SJCRH30 (cell line): ENCODE measurements around the gene COPE. TPM values are rescaled to one million over a fixed set of nuclear protein-coding genes. Genes with fewer than 3 reads are reported as not detected.

ENCODE experiments used
- DNase-seq, 2 experiments: peaks; one replicate each; pipeline ENCODE4 v3.0.0-alpha.2; 2015 to 2020
- H3K27ac ChIP-seq: fragments of 250-450 bp; sonication (Bioruptor Pico); 2 replicates; pipeline ENCODE4 v1.5.1; 2020; ENCODE audit warnings: mild to moderate bottlenecking, moderate library complexity
- H3K27me3 ChIP-seq: fragments of 250-450 bp; sonication (Bioruptor Pico); 2 replicates; pipeline ENCODE4 v1.5.1; 2020; ENCODE audit warnings: mild to moderate bottlenecking, moderate library complexity
- H3K36me3 ChIP-seq: fragments of 250-450 bp; sonication (Bioruptor Pico); 2 replicates; pipeline ENCODE4 v1.5.1; 2020; ENCODE audit warnings: mild to moderate bottlenecking, moderate library complexity
- H3K4me1 ChIP-seq: fragments of 250-450 bp; sonication (Bioruptor Pico); 2 replicates; pipeline ENCODE4 v1.5.1; 2020; ENCODE audit warnings: mild to moderate bottlenecking, moderate library complexity
- H3K4me3 ChIP-seq: fragments of 250-450 bp; sonication (Bioruptor Pico); 2 replicates; pipeline ENCODE4 v1.5.1; 2020; ENCODE audit warnings: mild to moderate bottlenecking, moderate library complexity
- H3K9me3 ChIP-seq: fragments of 250-450 bp; sonication (Bioruptor Pico); replicated peaks from 2 replicates; pipeline ENCODE4 v1.5.1; 2020; ENCODE audit warnings: mild to moderate bottlenecking, moderate library complexity
- total RNA-seq: library from RNA; depleted of rRNA; stranded (reverse); fragments of >200 nt; shearing (Covaris generic); gene quantifications from 2 replicates; pipeline ENCODE4 v1.2.3, GENCODE V29; 2014

COPE gene
- total RNA-seq, 1 experiment from 2014 or later: 120 TPM

DNA sequence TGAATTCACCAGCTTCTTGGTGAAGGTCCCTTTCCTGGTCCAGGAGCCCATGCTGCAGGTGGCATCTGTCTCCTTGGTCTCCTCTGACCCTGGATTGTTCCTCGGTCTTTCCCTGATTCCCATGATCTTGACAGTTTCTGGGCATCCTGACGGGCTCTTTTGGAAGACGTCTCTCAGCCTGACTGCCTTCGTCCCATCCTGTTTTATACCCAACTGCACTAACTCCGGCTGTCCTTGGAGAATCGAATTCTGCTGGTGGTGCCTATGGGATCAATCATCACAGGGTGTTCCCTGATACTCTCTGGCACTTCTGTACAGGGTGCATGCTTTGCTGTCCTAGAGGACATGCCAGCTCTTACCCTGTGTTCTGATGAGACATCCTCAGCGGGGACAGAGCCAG, 42.3 kb downstream of the COPE start:
- DNase-seq: no peak
- Histone ChIP-seq H3K9me3 (no peaks in the 10 kb centered on the region; the same call in 1 of the 2 replicates), H3K4me1 (no peaks in the 10 kb centered on the region), H3K27me3 (no peaks in the 10 kb centered on the region), H3K27ac (no peak overlapping the region), H3K36me3 (no peaks in the 10 kb centered on the region), H3K4me3 (no peak overlapping the region)

GRCh38 chr19:18875726-18876125, 43.5 kb downstream of the COPE start:
- no peak for DNase-seq
- no peaks in the 10 kb centered on the region for H3K36me3 ChIP-seq
- H3K4me3 ChIP-seq: no peak overlapping the region
- no peaks in the 10 kb centered on the region for H3K4me1 ChIP-seq
- H3K9me3 ChIP-seq: no peaks in the 10 kb centered on the region; the same call in 1 of the 2 replicates
- no peak overlapping the region for H3K27ac ChIP-seq
- no peaks in the 10 kb centered on the region for H3K27me3 ChIP-seq

DNA sequence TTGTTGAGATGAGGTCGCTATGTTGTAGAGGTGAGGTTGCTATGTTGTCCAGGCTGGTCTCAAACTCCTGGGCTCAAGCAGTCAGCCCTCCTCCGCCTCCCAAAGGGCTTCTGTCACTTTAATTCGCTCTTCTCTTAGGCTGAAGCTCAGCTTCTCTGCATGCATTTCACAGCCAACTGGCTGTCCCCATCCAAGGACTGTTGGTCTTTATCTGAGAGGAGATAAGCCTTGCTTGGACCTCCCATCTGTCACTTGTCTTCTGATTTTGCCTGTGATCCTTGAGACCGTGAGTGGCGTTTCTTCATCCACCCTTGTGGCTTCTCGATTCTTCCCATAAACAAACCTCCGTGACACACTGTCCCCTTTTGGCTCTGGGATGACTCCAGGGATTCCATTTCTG, 47.6 kb downstream of the COPE start:
- no peaks in the 10 kb centered on the region; the same call in 1 of the 2 replicates for H3K9me3 ChIP-seq
- no peak for DNase-seq
- H3K36me3 ChIP-seq: peaks cover 20% of the 10 kb centered on the region
- no peak overlapping the region for H3K4me3 ChIP-seq
- no peak overlapping the region for H3K27ac ChIP-seq
- H3K4me1 ChIP-seq: no peaks in the 10 kb centered on the region
- H3K27me3 ChIP-seq: no peaks in the 10 kb centered on the region

DNA sequence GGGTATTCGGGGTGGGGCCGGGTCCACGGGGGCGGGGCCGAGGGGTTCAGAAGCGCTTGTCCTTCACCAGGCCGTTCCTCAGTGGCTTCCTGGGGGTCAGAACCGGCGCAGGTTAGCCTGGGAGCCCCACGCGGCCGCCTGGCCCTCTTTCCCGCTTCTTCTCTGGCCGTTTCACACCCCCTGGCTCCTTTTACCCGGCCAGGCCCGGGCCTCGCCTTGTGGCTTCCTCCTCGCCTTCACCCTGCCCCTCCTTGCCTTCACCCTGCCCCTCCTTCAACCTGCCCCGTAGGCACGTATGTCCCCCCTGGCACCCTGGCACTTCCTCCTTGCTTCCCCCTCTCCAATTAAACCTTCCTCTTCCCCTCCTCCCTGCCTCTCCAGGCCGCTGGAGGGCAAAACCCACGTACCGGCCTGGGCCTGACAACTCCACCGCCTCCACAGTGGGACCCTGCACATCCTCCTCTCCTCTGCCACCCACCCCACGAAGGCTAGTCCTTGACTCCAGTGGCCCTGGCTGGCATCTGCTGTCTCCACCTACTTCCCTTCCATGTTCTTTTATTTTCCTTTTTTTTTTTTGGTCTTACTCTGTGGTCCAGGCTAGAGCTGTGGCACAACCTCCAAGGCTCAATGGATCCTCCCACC, 48.5 kb downstream of the COPE start:
- no peaks in the 10 kb centered on the region for H3K4me1 ChIP-seq
- no peak for DNase-seq
- no peak overlapping the region for H3K27ac ChIP-seq
- no peaks in the 10 kb centered on the region for H3K27me3 ChIP-seq
- no peaks in the 10 kb centered on the region for H3K9me3 ChIP-seq
- peaks cover 28% of the 10 kb centered on the region for H3K36me3 ChIP-seq
- no peak overlapping the region for H3K4me3 ChIP-seq

DNA sequence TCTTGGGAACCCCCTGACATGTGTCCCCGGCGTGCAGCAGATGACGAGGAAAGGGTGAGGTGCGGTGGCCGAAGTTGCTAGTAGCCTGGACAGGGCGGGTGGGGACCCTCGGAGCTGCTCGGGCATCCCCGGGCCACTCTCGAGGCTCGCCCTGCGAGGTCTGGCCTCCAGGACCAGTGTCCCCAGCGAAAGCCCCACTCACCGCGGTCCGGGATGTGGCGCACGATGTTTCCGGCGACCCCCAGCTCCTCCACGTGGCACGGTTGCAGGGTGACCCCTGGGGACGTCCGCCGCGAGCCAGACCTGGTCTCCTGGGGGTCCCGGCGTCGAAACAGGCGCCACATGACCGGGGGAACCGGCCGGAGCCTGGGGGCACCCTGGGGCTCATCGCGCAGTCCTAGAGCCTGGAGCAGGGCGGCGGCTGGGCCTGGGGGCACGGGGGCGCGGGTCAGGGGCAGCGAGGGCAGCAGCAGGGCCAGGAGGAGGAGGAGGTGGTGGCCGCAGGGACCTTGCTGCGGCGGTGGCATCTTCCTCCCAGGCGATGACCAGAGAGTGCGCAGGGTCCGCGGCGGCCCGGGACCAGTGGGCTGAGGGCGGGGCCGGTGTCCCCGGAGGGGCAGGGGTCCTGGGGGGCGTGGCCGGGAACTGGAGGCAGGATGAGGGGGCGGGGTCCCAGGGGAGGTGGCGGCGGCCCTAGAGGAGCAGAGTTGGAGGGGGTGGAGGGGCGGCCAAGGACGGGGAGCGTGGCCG, 49.2 kb downstream of the COPE start:
- Histone ChIP-seq H3K9me3 (no peaks in the 10 kb centered on the region), H3K4me3 (no peak overlapping the region), H3K27ac (no peak overlapping the region), H3K36me3 (peaks cover 35% of the 10 kb centered on the region), H3K4me1 (no peaks in the 10 kb centered on the region), H3K27me3 (no peaks in the 10 kb centered on the region)
- no peak for DNase-seq

DNA sequence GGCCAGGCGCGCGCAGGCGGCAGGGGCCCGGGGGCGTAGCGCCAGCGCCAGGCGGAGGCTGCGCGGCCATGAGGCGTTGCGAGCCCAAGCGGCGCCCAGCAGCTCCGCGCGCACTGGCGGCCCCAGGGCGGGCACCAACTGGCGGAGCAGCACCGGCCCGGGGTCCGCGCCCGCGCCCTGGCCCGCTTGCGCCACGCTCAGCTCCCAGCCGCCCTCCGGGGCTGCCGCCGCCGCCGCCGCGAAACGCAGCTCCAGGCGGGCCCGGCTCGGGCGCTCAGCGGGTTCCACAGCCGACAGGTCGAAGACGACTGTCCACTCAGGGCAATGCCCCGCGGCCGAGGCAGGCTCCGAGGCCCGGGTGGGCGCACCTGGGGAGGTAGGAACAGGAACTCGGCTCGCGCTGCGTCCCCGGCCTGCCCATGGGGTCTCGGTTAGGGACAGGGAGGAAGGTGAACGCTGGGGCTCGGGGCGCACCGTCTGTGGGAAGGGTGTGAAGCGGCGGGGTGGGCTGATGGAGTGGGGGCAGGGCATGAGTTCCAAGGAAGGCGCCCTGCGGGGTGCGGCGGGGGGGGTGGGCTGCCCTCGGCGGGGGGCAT, 50.1 kb downstream of the COPE start:
- Histone ChIP-seq H3K36me3 (peaks cover 42% of the 10 kb centered on the region), H3K4me1 (no peaks in the 10 kb centered on the region), H3K4me3 (no peak overlapping the region), H3K27ac (no peak overlapping the region), H3K27me3 (no peaks in the 10 kb centered on the region), H3K9me3 (no peaks in the 10 kb centered on the region)
- no peak for DNase-seq

- Histone ChIP-seq H3K9me3 (no peaks in the 10 kb centered on the region), H3K27ac (no peak overlapping the region), H3K4me1 (no peaks in the 10 kb centered on the region), H3K4me3 (no peak overlapping the region), H3K36me3 (peaks cover 48% of the 10 kb centered on the region), H3K27me3 (no peaks in the 10 kb centered on the region)
- DNase-seq: no peak
Measured at GRCh38 chr19:18868380-18869022, 50.7 kb downstream of the COPE start.

- peaks cover 55% of the 10 kb centered on the region for H3K36me3 ChIP-seq
- H3K9me3 ChIP-seq: no peaks in the 10 kb centered on the region
- DNase-seq: no peak
- no peaks in the 10 kb centered on the region for H3K27me3 ChIP-seq
- no peak overlapping the region for H3K4me3 ChIP-seq
- H3K4me1 ChIP-seq: no peaks in the 10 kb centered on the region
- H3K27ac ChIP-seq: no peak overlapping the region
Measured at GRCh38 chr19:18867751-18868150, 51.4 kb downstream of the COPE start.

- peaks cover 58% of the 10 kb centered on the region for H3K36me3 ChIP-seq
- no peak for DNase-seq
Measured at GRCh38 chr19:18867199-18867598, 52.0 kb downstream of the COPE start.

GRCh38 chr19:18866800-18867123, 52.4 kb downstream of the COPE start:
- H3K9me3 ChIP-seq: no peaks in the 10 kb centered on the region
- peaks cover 62% of the 10 kb centered on the region for H3K36me3 ChIP-seq
- DNase-seq: no peak
- no peaks in the 10 kb centered on the region for H3K27me3 ChIP-seq
- H3K4me3 ChIP-seq: no peak overlapping the region
- no peaks in the 10 kb centered on the region for H3K4me1 ChIP-seq
- H3K27ac ChIP-seq: no peak overlapping the region

More at GRCh38 chr19:18867199-18867598, 52.0 kb downstream of the COPE start:
- no peaks in the 10 kb centered on the region for H3K4me1 ChIP-seq
- no peak overlapping the region for H3K27ac ChIP-seq
- H3K9me3 ChIP-seq: no peaks in the 10 kb centered on the region
- H3K27me3 ChIP-seq: no peaks in the 10 kb centered on the region
- H3K4me3 ChIP-seq: no peak overlapping the region

- H3K27ac ChIP-seq: no peak overlapping the region
- peak in 1 of 2 experiments; percentile 35 for DNase-seq
- H3K4me1 ChIP-seq: no peaks in the 10 kb centered on the region
- peaks cover 67% of the 10 kb centered on the region for H3K36me3 ChIP-seq
- H3K27me3 ChIP-seq: no peaks in the 10 kb centered on the region
- no peak overlapping the region for H3K4me3 ChIP-seq
- no peaks in the 10 kb centered on the region for H3K9me3 ChIP-seq
Measured at GRCh38 chr19:18865973-18866799, 53.0 kb downstream of the COPE start.

GRCh38 chr19:18865106-18865972, 53.8 kb downstream of the COPE start:
- Histone ChIP-seq H3K9me3 (no peaks in the 10 kb centered on the region), H3K27me3 (no peaks in the 10 kb centered on the region), H3K36me3 (peaks cover 75% of the 10 kb centered on the region), H3K4me1 (no peaks in the 10 kb centered on the region), H3K27ac (no peak overlapping the region), H3K4me3 (no peak overlapping the region)
- no peak for DNase-seq

DNA sequence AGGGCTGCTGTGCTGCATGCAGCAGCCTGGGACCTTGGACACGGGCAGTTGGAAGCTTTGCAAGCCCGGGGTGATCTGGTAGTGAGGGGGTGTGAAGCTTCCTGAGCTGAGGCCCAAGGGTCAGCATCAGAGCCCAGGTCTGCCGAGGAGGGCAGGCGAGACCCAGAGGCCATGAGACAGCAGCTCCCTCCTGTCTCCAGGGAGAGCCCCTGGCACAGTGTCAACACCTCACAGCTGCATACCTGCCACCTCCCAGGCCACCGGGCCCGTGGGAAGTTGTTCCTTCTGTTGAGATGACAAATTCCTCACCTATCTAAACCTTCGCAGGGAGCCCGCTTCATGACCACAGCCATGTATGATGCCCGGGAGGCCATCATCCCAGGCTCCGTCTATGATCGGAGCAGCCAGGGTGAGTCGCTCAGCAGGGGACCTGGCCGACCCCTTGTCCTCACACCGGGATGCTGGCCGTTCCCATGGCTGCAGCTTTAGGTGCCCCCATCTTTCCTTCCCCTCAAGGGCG, 55.3 kb downstream of the COPE start:
- Histone ChIP-seq H3K27me3 (no peaks in the 10 kb centered on the region), H3K36me3 (peaks cover 85% of the 10 kb centered on the region), H3K9me3 (no peaks in the 10 kb centered on the region), H3K4me3 (no peak overlapping the region), H3K27ac (no peak overlapping the region), H3K4me1 (no peaks in the 10 kb centered on the region)
- DNase-seq: no peak
